WTC11 (cell line): ENCODE data around the gene RHBDL1. TPM values are rescaled to one million over a fixed set of nuclear protein-coding genes. Genes with fewer than 3 reads are reported as not detected.
"Not testable (repeated sequence)": the region's sequence is repeated elsewhere in the genome, so short reads cannot be mapped to it uniquely, and the experiment has no call there.

ENCODE experiments used
- ATAC-seq: fragments of 200-7000 bp; cut with Tn5 transposase; 2 replicates; pipeline ENCODE4 v1.10.0; 2021; ENCODE audit warnings: mild to moderate bottlenecking, moderate library complexity
- CTCF ChIA-PET: fragments of 300-600 bp; sonication (Branson Sonifier 250); formaldehyde crosslinking; loops from one replicate; lab custom pipeline; 2021; ENCODE audit warnings: antibody characterized with exemption; lab: Charles Lee
- POLR2A ChIA-PET: fragments of 350-600 bp; sonication (Branson Sonifier 250); formaldehyde crosslinking; loops from one replicate; lab custom pipeline; 2021; ENCODE audit warnings: antibody characterized with exemption; lab: Charles Lee
- DNase-seq: peaks from one replicate; pipeline ENCODE4 v3.0.0; 2021; ENCODE audit warnings: low spot score
- H3K27ac Mint-ChIP-seq: 2 replicates; pipeline ENCODE4 v1.8.0; 2021; ENCODE audit warnings: mixed read lengths
- H3K27me3 Mint-ChIP-seq: 2 replicates; pipeline ENCODE4 v1.8.0; 2021; ENCODE audit warnings: low read depth, mild to moderate bottlenecking, moderate library complexity, mixed read lengths
- H3K36me3 Mint-ChIP-seq: 2 replicates; pipeline ENCODE4 v1.8.0; 2021; ENCODE audit warnings: mixed read lengths
- H3K4me1 Mint-ChIP-seq: 2 replicates; pipeline ENCODE4 v1.8.0; 2022; ENCODE audit warnings: mixed read lengths
- H3K4me3 Mint-ChIP-seq: 2 replicates; pipeline ENCODE4 v1.8.0; 2021; ENCODE audit warnings: mild to moderate bottlenecking, moderate library complexity, mixed read lengths
- H3K9me3 Mint-ChIP-seq: 2 replicates; pipeline ENCODE4 v1.8.0; 2021; ENCODE audit warnings: mixed read lengths
- CDX4 ChIP-seq: fragments of 250-450 bp; sonication (Bioruptor Pico); IDR thresholded peaks from 2 replicates; pipeline ENCODE4 v1.9.0; 2021; ENCODE audit warnings: moderate library complexity, mild to moderate bottlenecking, inconsistent platforms, borderline replicate concordance
- CTCF ChIP-seq: fragments of 200-600 bp; IDR thresholded peaks from 2 replicates; pipeline ENCODE4 v1.8.0; 2022; ENCODE audit warnings: antibody characterized with exemption
- ESRRA ChIP-seq: sonication (generic); formaldehyde crosslinking; IDR thresholded peaks from 2 replicates; pipeline ENCODE4 v1.8.1; 2022; ENCODE audit warnings: mild to moderate bottlenecking, missing genetic modification reagents, borderline replicate concordance
- FOXP1 ChIP-seq: sonication (generic); formaldehyde crosslinking; IDR thresholded peaks from 2 replicates; pipeline ENCODE4 v1.8.0; 2022; ENCODE audit warnings: missing genetic modification reagents, mild to moderate bottlenecking, moderate library complexity, borderline replicate concordance
- GABPB1 ChIP-seq: sonication (generic); formaldehyde crosslinking; IDR thresholded peaks from 2 replicates; pipeline ENCODE4 v1.8.1; 2023; ENCODE audit warnings: mild to moderate bottlenecking, missing genetic modification reagents
- MAX ChIP-seq: sonication (generic); formaldehyde crosslinking; IDR thresholded peaks from 2 replicates; pipeline ENCODE4 v1.8.0; 2022; ENCODE audit warnings: mild to moderate bottlenecking, missing genetic modification reagents
- MYBL2 ChIP-seq: sonication (generic); formaldehyde crosslinking; IDR thresholded peaks from 2 replicates; pipeline ENCODE4 v1.8.1; 2023; ENCODE audit warnings: mild to moderate bottlenecking, moderate library complexity, missing genetic modification reagents
- NFATC4 ChIP-seq: fragments of 250-450 bp; sonication (Bioruptor Pico); IDR thresholded peaks from 2 replicates; pipeline ENCODE4 v1.9.0; 2021; ENCODE audit warnings: mild to moderate bottlenecking
- PRRX2 ChIP-seq: fragments of 250-450 bp; sonication (Bioruptor Pico); IDR thresholded peaks from 2 replicates; pipeline ENCODE4 v1.8.0; 2021; ENCODE audit warnings: mild to moderate bottlenecking
- RELA ChIP-seq: sonication (generic); formaldehyde crosslinking; IDR thresholded peaks from 2 replicates; pipeline ENCODE4 v1.8.1; 2022; ENCODE audit warnings: missing genetic modification reagents, mild to moderate bottlenecking, borderline replicate concordance
- RORB ChIP-seq: fragments of 250-450 bp; sonication (Bioruptor Pico); IDR thresholded peaks from 2 replicates; pipeline ENCODE4 v1.9.0; 2021; ENCODE audit warnings: mild to moderate bottlenecking
- SMAD4 ChIP-seq: sonication (generic); formaldehyde crosslinking; IDR thresholded peaks from 2 replicates; pipeline ENCODE4 v1.8.0; 2022; ENCODE audit warnings: mild to moderate bottlenecking, missing genetic modification reagents
- ZNF121 ChIP-seq: sonication (generic); formaldehyde crosslinking; IDR thresholded peaks from 2 replicates; pipeline ENCODE4 v1.8.0; 2023; ENCODE audit warnings: missing genetic modification reagents
- ZNF232 ChIP-seq: sonication (generic); formaldehyde crosslinking; IDR thresholded peaks from 2 replicates; pipeline ENCODE4 v1.8.0; 2022; ENCODE audit warnings: mild to moderate bottlenecking, missing genetic modification reagents
- ZNF396 ChIP-seq: fragments of 250-450 bp; sonication (Bioruptor Pico); IDR thresholded peaks from 2 replicates; pipeline ENCODE4 v1.8.0; 2021; ENCODE audit warnings: mild to moderate bottlenecking, moderate library complexity, borderline replicate concordance
- ZNF423 ChIP-seq: fragments of 250-450 bp; sonication (Bioruptor Pico); IDR thresholded peaks from 2 replicates; pipeline ENCODE4 v2.1.2; 2022; ENCODE audit warnings: mild to moderate bottlenecking, moderate library complexity
- total RNA-seq: library from RNA; stranded (reverse); gene quantifications from 3 replicates; pipeline ENCODE4 v1.2.3, GENCODE V29; 2021
- TF ChIP-seq, protein P1 (sequence below): sonication (generic); formaldehyde crosslinking; IDR thresholded peaks from 2 replicates; pipeline ENCODE4 v1.8.1; 2023; ENCODE audit warnings: mild to moderate bottlenecking, missing genetic modification reagents
- TF ChIP-seq, protein P2 (sequence below): fragments of 250-450 bp; sonication (Bioruptor Pico); IDR thresholded peaks from 2 replicates; pipeline ENCODE4 v2.1.2; 2022; ENCODE audit warnings: mild to moderate bottlenecking, moderate library complexity

Gene RHBDL1
- total RNA-seq, 1 experiment from 2014 or later: 8.2 TPM

DNA sequence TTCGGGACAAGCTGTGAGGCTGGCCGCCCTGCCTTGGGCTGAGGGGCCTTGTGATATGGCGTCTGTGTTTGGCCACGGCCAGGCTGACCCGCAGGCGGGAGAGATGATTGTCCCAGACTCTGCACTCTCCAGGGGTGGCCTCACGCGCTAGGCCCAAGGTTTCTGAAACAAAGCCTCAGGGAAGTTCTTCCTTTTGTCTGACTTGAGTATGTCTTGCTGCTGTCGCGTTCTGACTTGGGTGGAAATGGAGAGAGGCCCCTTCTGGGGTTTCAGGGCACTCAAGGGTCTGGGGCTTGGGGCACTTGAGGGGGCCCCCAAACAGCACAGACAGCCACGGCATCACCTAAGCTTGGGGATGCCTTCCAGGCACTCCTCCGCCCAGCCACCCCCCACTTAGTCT lies 35.6 kb downstream of the RHBDL1 start:
- no peak for DNase-seq
- ChIA-PET CTCF (interaction anchor here (1.3 to 8.8 kb wide), 7 partner anchors 9 to 89 kb away, joined by 3 to 90 read pairs (median 10); partner anchors contain the start of genes ANTKMT, CCDC78, CHTF18 and GNG13), POLR2A (interaction anchor here (0.5 kb wide), 1 partner anchor 14 kb away, joined by 3 read pairs; no protein-coding TSS in a partner anchor)
- Mint-ChIP-seq H3K27ac (no peak overlapping the region), H3K9me3 (no peaks in the 10 kb centered on the region), H3K4me1 (peaks cover 2% of the 10 kb centered on the region), H3K27me3 (peaks cover 64% of the 10 kb centered on the region), H3K36me3 (no peaks in the 10 kb centered on the region), H3K4me3 (no peak overlapping the region)
- no peak for ATAC-seq
- no peak for TF ChIP-seq MYBL2 (CRISPR knock-in tag)
- TF ChIP-seq RELA: no peak

GRCh38 chr16:711548-712320 lies 36.3 kb downstream of the RHBDL1 start:
- Mint-ChIP-seq H3K9me3 (no peaks in the 10 kb centered on the region), H3K27me3 (peaks cover 62% of the 10 kb centered on the region), H3K27ac (no peak overlapping the region), H3K4me1 (peaks cover 7% of the 10 kb centered on the region), H3K4me3 (no peak overlapping the region), H3K36me3 (no peaks in the 10 kb centered on the region)
- ATAC-seq: peak; percentile 58
- DNase-seq: peak; percentile 90
- CTCF ChIA-PET: interaction anchor here (0.9 to 8.8 kb wide), 23 partner anchors 8 to 346 kb away, joined by 3 to 90 read pairs (median 6); partner anchors contain the start of genes ANTKMT, CCDC78, CHTF18 and CIAO3
- TF ChIP-seq ESRRA (no peak), ZNF423 (CRISPR knock-in tag) (0 out of 2 replicates have a peak, but pooled peaks have one; percentile 34), CTCF (peak; percentile 96), MAX (CRISPR knock-in tag) (peak; percentile 28; the same call in 1 of the 2 replicates)
- POLR2A ChIA-PET: interaction anchor here (0.7 kb wide), 1 partner anchor 74 kb away, joined by 3 read pairs; no protein-coding TSS in a partner anchor

DNA sequence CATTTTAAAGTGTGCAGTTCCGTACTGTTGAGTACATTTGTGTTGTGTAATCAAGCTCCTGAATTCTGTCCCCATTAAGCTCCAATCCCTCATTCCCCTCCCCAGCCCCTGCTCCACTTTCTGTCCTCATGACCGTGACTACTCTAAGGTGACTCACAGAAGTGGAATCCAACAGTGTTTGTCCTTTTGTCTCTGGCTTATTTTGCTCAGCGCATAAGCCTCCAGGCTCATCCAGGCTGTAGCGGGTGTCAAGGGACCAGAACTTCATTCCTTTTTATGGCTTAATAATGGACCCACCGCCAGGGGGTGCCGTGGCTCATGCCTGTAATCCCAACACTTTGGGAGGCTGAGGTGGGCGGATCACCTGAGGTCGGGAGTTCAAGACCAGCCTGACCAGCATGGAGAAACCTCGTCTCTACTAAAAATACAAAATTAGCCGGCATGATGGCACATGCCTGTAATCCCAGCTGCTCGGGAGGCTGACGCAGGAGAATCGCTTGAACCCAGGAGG lies 37.3 kb downstream of the RHBDL1 start:
- ATAC-seq, H3K9me3 Mint-ChIP-seq, H3K4me3 Mint-ChIP-seq: not testable (repeated sequence)
- TF ChIP-seq CTCF: peak; percentile 44
- TF ChIP-seq, all 79 proteins: peak for 1; not testable (repeated sequence) for 78
- H3K4me1 Mint-ChIP-seq, H3K36me3 Mint-ChIP-seq, POLR2A ChIA-PET: not testable (repeated sequence)
- H3K27me3 Mint-ChIP-seq: peaks cover 51% of the 10 kb centered on the region
- CTCF ChIA-PET: interaction anchor here (0.9 to 8.8 kb wide), 18 partner anchors 8 to 345 kb away, joined by 3 to 90 read pairs (median 6); partner anchors contain the start of genes ANTKMT, CCDC78, CHTF18 and CIAO3
- DNase-seq: peak; percentile 86
- H3K27ac Mint-ChIP-seq: peak overlapping the region; percentile 34

DNA sequence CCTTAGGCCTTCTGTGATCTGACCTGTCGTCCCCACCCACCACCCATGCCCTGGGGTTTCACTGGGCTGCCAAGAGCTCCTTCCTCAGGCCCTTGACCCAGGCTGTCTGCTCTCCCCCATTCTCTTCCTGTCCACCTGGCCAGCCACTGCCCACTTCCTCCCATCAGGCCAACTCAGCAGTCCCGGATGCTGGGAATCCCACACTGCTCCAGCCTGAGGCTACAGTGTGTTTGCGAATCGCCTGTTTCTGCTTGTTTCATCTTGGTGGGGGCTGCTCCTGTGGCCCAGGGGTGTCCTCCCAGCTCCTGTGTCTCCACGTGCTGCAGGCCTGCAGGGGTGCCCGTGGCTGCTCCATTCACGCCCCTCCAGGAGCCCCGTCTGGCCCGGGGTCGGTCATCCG lies 38.6 kb downstream of the RHBDL1 start:
- ChIA-PET POLR2A (interaction anchor here (0.6 kb wide), 1 partner anchor 1540 kb away, joined by 3 read pairs; no protein-coding TSS in a partner anchor), CTCF (interaction anchor here (0.8 to 8.8 kb wide), 5 partner anchors 13 to 359 kb away, joined by 3 to 90 read pairs (median 22); partner anchors contain the start of genes CCDC78, CHTF18, HAGHL and RPUSD1)
- no peak overlapping the region for H3K27ac Mint-ChIP-seq
- H3K4me3 Mint-ChIP-seq: no peak overlapping the region
- H3K9me3 Mint-ChIP-seq: no peaks in the 10 kb centered on the region
- ATAC-seq (no peak), DNase-seq (no peak)
- H3K27me3 Mint-ChIP-seq: peaks cover 43% of the 10 kb centered on the region
- no peak for TF ChIP-seq ZNF396
- no peak for TF ChIP-seq SMAD4
- TF ChIP-seq, protein P1, sequence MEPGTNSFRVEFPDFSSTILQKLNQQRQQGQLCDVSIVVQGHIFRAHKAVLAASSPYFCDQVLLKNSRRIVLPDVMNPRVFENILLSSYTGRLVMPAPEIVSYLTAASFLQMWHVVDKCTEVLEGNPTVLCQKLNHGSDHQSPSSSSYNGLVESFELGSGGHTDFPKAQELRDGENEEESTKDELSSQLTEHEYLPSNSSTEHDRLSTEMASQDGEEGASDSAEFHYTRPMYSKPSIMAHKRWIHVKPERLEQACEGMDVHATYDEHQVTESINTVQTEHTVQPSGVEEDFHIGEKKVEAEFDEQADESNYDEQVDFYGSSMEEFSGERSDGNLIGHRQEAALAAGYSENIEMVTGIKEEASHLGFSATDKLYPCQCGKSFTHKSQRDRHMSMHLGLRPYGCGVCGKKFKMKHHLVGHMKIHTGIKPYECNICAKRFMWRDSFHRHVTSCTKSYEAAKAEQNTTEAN (CRISPR knock-in tag): no peak
- TF ChIP-seq ZNF121 (CRISPR knock-in tag): no peak
- no peak for TF ChIP-seq FOXP1
- TF ChIP-seq, protein P2, sequence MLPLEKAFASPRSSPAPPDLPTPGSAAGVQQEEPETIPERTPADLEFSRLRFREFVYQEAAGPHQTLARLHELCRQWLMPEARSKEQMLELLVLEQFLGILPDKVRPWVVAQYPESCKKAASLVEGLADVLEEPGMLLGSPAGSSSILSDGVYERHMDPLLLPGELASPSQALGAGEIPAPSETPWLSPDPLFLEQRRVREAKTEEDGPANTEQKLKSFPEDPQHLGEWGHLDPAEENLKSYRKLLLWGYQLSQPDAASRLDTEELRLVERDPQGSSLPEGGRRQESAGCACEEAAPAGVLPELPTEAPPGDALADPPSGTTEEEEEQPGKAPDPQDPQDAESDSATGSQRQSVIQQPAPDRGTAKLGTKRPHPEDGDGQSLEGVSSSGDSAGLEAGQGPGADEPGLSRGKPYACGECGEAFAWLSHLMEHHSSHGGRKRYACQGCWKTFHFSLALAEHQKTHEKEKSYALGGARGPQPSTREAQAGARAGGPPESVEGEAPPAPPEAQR (CRISPR knock-in tag): no peak
- no peak for TF ChIP-seq NFATC4 (CRISPR knock-in tag)
- no peak for TF ChIP-seq PRRX2 (CRISPR knock-in tag)
- TF ChIP-seq CDX4: no peak
- TF ChIP-seq RORB (CRISPR knock-in tag): no peak
- no peak for TF ChIP-seq GABPB1 (CRISPR knock-in tag)
- no peak for TF ChIP-seq ZNF232 (CRISPR knock-in tag)
- H3K4me1 Mint-ChIP-seq: peaks cover 9% of the 10 kb centered on the region
- H3K36me3 Mint-ChIP-seq: no peaks in the 10 kb centered on the region
